HepG2 (cell line): ENCODE data around the gene LEAP2. TPM values are rescaled to one million over a fixed set of nuclear protein-coding genes. Genes with fewer than 3 reads are reported as not detected.
A peak's percentile ranks its signal among the peaks of the same experiment; 100 is the strongest.

Experiments used
- AHDC1 ChIP-seq: sonication (generic); formaldehyde crosslinking; IDR thresholded peaks from 2 replicates; pipeline ENCODE4 v1.5.1; 2020; ENCODE audit warnings: mild to moderate bottlenecking, missing genetic modification reagents, borderline replicate concordance
- KDM3A ChIP-seq: IDR thresholded peaks from 2 replicates; pipeline ENCODE4 v1.6.1; 2018; ENCODE audit warnings: low read depth, missing compliant biosample characterization
- MAF1 ChIP-seq: sonication (generic); formaldehyde crosslinking; IDR thresholded peaks from 2 replicates; pipeline ENCODE4 v1.5.0; 2020; ENCODE audit warnings: missing genetic modification reagents, borderline replicate concordance
- MXD4 ChIP-seq: IDR thresholded peaks from 2 replicates; pipeline ENCODE4 v1.6.1; 2016; ENCODE audit warnings: mild to moderate bottlenecking, missing biosample characterization, missing genetic modification reagents
- NR2F6 ChIP-seq, 2 experiments: IDR thresholded peaks; 2 replicates each; pipeline ENCODE4 v1.6.1; 2016; ENCODE audit warnings: antibody characterized with exemption in 1 of 2, mild to moderate bottlenecking in 1 of 2
- SMC3 ChIP-seq: IDR thresholded peaks from 2 replicates; pipeline ENCODE4 v1.6.1; 2011; ENCODE audit warnings: low read length, improper control_type of control experiment
- STAG1 ChIP-seq: sonication (generic); formaldehyde crosslinking; IDR thresholded peaks from 2 replicates; pipeline ENCODE4 v1.4.0; 2020; ENCODE audit warnings: missing genetic modification reagents
- THAP11 ChIP-seq: IDR thresholded peaks from 2 replicates; pipeline ENCODE4 v1.6.1; 2016; ENCODE audit warnings: missing biosample characterization, missing genetic modification reagents
- TOE1 ChIP-seq: sonication (generic); formaldehyde crosslinking; IDR thresholded peaks from 2 replicates; pipeline ENCODE4 v1.4.0; 2020; ENCODE audit warnings: mild to moderate bottlenecking, missing genetic modification reagents
- XRCC5 ChIP-seq: fragments of 200-400 bp; formaldehyde crosslinking; optimal IDR thresholded peaks from 2 replicates; pipeline ENCODE3; 2017; ENCODE audit warnings: mild to moderate bottlenecking, low read length
- YEATS4 ChIP-seq: sonication (generic); formaldehyde crosslinking; IDR thresholded peaks from 2 replicates; pipeline ENCODE4 v1.4.0; 2020; ENCODE audit warnings: missing genetic modification reagents, borderline replicate concordance
- ZNF280B ChIP-seq: sonication (generic); formaldehyde crosslinking; IDR thresholded peaks from 2 replicates; pipeline ENCODE4 v1.5.0; 2020; ENCODE audit warnings: missing genetic modification reagents, mild to moderate bottlenecking, borderline replicate concordance
- ZNF503 ChIP-seq: sonication (generic); formaldehyde crosslinking; IDR thresholded peaks from 2 replicates; pipeline ENCODE4 v1.4.0; 2020; ENCODE audit warnings: missing genetic modification reagents
- ZNF510 ChIP-seq: sonication (generic); formaldehyde crosslinking; IDR thresholded peaks from 2 replicates; pipeline ENCODE4 v1.4.0; 2020; ENCODE audit warnings: low read depth, mild to moderate bottlenecking, missing genetic modification reagents
- ZNF678 ChIP-seq: sonication (generic); formaldehyde crosslinking; IDR thresholded peaks from 2 replicates; pipeline ENCODE4 v1.4.0; 2020; ENCODE audit warnings: mild to moderate bottlenecking, missing genetic modification reagents
- ZNF720 ChIP-seq: sonication (generic); formaldehyde crosslinking; IDR thresholded peaks from 2 replicates; pipeline ENCODE4 v1.4.0; 2020; ENCODE audit warnings: missing genetic modification reagents
- ZNF777 ChIP-seq: sonication (generic); formaldehyde crosslinking; IDR thresholded peaks from 2 replicates; pipeline ENCODE4 v1.4.0; 2020; ENCODE audit warnings: missing genetic modification reagents
- ZNF83 ChIP-seq: sonication (generic); formaldehyde crosslinking; IDR thresholded peaks from 2 replicates; pipeline ENCODE4 v1.4.0; 2020; ENCODE audit warnings: missing genetic modification reagents, mild to moderate bottlenecking, borderline replicate concordance
- polyA plus RNA-seq, 8 experiments: library from polyadenylated mRNA; depleted of rRNA in 3 of 8; stranded (reverse) in 7 of 8; unstranded in 1 of 8; fragments of >200 nt; fragmentation: Illumina TruSeq in 4 of 8; extraction: Trizol in 4 of 8; gene quantifications; 2 replicates each; pipeline versions ENCODE4 v1.2.1 to v1.2.3, GENCODE V29; 2011 to 2016; ENCODE audit warnings: low read depth in 4 of 8, missing spikeins in 1 of 8, mixed read lengths in 1 of 8; ENCODE audit not compliant: insufficient read depth in 1 of 8
- total RNA-seq, 5 experiments: library from RNA; depleted of rRNA; stranded (reverse); fragments of >200 nt; fragmentation: Illumina TruSeq; extraction: Trizol; gene quantifications; 2 replicates each; pipeline ENCODE4 v1.2.3, GENCODE V29; 2016; ENCODE audit warnings: low read depth in 1 of 5
- TF ChIP-seq, protein P1 (sequence below), 2 experiments: sonication (generic) in 1 of 2; formaldehyde crosslinking in 1 of 2; IDR thresholded peaks; 2 replicates each; pipeline versions ENCODE4 v1.4.0 to v1.6.1; 2018 to 2020; ENCODE audit warnings: missing genetic modification reagents in 2 of 2, borderline replicate concordance in 1 of 2, low read depth in 1 of 2, mild to moderate bottlenecking in 1 of 2, missing biosample characterization in 1 of 2

The LEAP2 gene
- total and polyA plus RNA-seq, 2 of the 13 experiments (the other 11 are each of a cell fraction or from before 2014, with no cell fraction given) = 23.9 to 51.9 TPM

- TF ChIP-seq TOE1 (CRISPR knock-in tag) (0 out of 2 replicates have a peak, but pooled peaks have one; percentile 40), ZNF503 (CRISPR knock-in tag) (no peak), KDM3A (CRISPR knock-in tag) (0 out of 2 replicates have a peak, but pooled peaks have one; percentile 40), ZNF678 (CRISPR knock-in tag) (no peak), SMC3 (peak; percentile 96), THAP11 (CRISPR knock-in tag) (0 out of 2 replicates have a peak, but pooled peaks have one; percentile 35), AHDC1 (CRISPR knock-in tag) (no peak), ZNF777 (CRISPR knock-in tag) (0 out of 2 replicates have a peak, but pooled peaks have one; percentile 34), NR2F6 (IDR thresholded peaks at IDR 0.05) (no peak), NR2F6 (CRISPR knock-in tag; IDR thresholded peaks at IDR 0.05) (peak; percentile 24; the same call in 1 of the 2 replicates), ZNF510 (no peak), YEATS4 (CRISPR knock-in tag) (peak; percentile 27; the same call in 1 of the 2 replicates), ZNF720 (no peak), ZNF83 (CRISPR knock-in tag) (no peak), STAG1 (peak; percentile 87), MXD4 (CRISPR knock-in tag) (0 out of 2 replicates have a peak, but pooled peaks have one; percentile 28), MAF1 (CRISPR knock-in tag) (no peak), XRCC5 (peak; percentile 48), ZNF280B (CRISPR knock-in tag) (no peak)
- TF ChIP-seq, protein P1, sequence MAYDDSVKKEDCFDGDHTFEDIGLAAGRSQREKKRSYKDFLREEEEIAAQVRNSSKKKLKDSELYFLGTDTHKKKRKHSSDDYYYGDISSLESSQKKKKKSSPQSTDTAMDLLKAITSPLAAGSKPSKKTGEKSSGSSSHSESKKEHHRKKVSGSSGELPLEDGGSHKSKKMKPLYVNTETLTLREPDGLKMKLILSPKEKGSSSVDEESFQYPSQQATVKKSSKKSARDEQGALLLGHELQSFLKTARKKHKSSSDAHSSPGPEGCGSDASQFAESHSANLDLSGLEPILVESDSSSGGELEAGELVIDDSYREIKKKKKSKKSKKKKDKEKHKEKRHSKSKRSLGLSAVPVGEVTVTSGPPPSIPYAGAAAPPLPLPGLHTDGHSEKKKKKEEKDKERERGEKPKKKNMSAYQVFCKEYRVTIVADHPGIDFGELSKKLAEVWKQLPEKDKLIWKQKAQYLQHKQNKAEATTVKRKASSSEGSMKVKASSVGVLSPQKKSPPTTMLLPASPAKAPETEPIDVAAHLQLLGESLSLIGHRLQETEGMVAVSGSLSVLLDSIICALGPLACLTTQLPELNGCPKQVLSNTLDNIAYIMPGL (CRISPR knock-in tag; IDR thresholded peaks at IDR 0.05; ENCODE audit: borderline replicate concordance in 1 of 2, low read depth in 1 of 2) = peak; percentile 36 to 66; a peak in 1 of 4 replicates
Measured at GRCh38 chr5:132883261-132883834, 9.9 kb downstream of the LEAP2 start (continued).
